Endothelial cell (in vitro differentiated cells): ENCODE data around the gene CSKMT. TPM values are rescaled to one million over a fixed set of nuclear protein-coding genes. Genes with fewer than 3 reads are reported as not detected.

ENCODE experiments used
- DNase-seq: peaks from one replicate; pipeline ENCODE4 v3.0.0; 2021; ENCODE audit warnings: low spot score
- H3K27ac Mint-ChIP-seq: one replicate; pipeline ENCODE4 v1.8.0; 2021; ENCODE audit warnings: mixed read lengths, inconsistent platforms; ENCODE audit not compliant: unreplicated experiment
- H3K27me3 Mint-ChIP-seq: one replicate; pipeline ENCODE4 v1.8.0; 2021; ENCODE audit warnings: mild to moderate bottlenecking, moderate library complexity, mixed read lengths, inconsistent platforms; ENCODE audit not compliant: unreplicated experiment
- H3K36me3 Mint-ChIP-seq: one replicate; pipeline ENCODE4 v1.8.0; 2021; ENCODE audit warnings: mild to moderate bottlenecking, low read depth, mixed read lengths, inconsistent platforms; ENCODE audit not compliant: unreplicated experiment
- H3K4me1 Mint-ChIP-seq: one replicate; pipeline ENCODE4 v1.8.0; 2021; ENCODE audit warnings: mild to moderate bottlenecking, mixed read lengths, inconsistent platforms; ENCODE audit not compliant: unreplicated experiment
- H3K4me3 Mint-ChIP-seq: one replicate; pipeline ENCODE4 v1.8.0; 2021; ENCODE audit warnings: mild to moderate bottlenecking, mixed read lengths, inconsistent platforms; ENCODE audit not compliant: unreplicated experiment
- H3K9me3 Mint-ChIP-seq: one replicate; pipeline ENCODE4 v1.8.0; 2021; ENCODE audit warnings: mixed read lengths, inconsistent platforms; ENCODE audit not compliant: unreplicated experiment
- CTCF ChIP-seq: fragments of 200-600 bp; sonication (generic); IDR thresholded peaks from one replicate; pipeline ENCODE4 v1.5.0; 2021; ENCODE audit warnings: antibody characterized with exemption; ENCODE audit not compliant: unreplicated experiment
- total RNA-seq: library from RNA; stranded (reverse); fragmentation: NEBNext Ultra II Directional; extraction: Animal tissue kit (Norgen Biotek cat#: 25700); gene quantifications from one replicate; pipeline ENCODE4 v1.2.1, GENCODE V29; 2021; ENCODE audit not compliant: unreplicated experiment

The CSKMT gene
- total RNA-seq, 1 donor from 2014 or later: 8.7 TPM

GRCh38 chr11:62656796-62657429 lies 8.2 kb upstream of the CSKMT start:
- Mint-ChIP-seq H3K4me1 (peaks cover 7% of the 10 kb centered on the region), H3K27me3 (peaks cover 8% of the 10 kb centered on the region), H3K4me3 (no peak overlapping the region), H3K36me3 (no peaks in the 10 kb centered on the region), H3K27ac (no peak overlapping the region), H3K9me3 (no peaks in the 10 kb centered on the region)
- TF ChIP-seq CTCF: no peak
- DNase-seq: no peak

GRCh38 chr11:62664405-62665074 lies 572 bp upstream of the CSKMT start:
- peak overlapping the region; percentile 97 for H3K4me3 Mint-ChIP-seq
- TF ChIP-seq CTCF: no peak
- H3K27me3 Mint-ChIP-seq: peaks cover 3% of the 10 kb centered on the region
- no peak for DNase-seq
- peaks cover 19% of the 10 kb centered on the region for H3K4me1 Mint-ChIP-seq
- H3K27ac Mint-ChIP-seq: peak overlapping the region; percentile 90
- H3K36me3 Mint-ChIP-seq: peaks cover 4% of the 10 kb centered on the region
- no peaks in the 10 kb centered on the region for H3K9me3 Mint-ChIP-seq

- peaks cover 4% of the 10 kb centered on the region for H3K36me3 Mint-ChIP-seq
- H3K4me3 Mint-ChIP-seq: peak overlapping the region; percentile 97
- peaks cover 21% of the 10 kb centered on the region for H3K4me1 Mint-ChIP-seq
- peak overlapping the region; percentile 90 for H3K27ac Mint-ChIP-seq
- DNase-seq: peak; percentile 52
- H3K9me3 Mint-ChIP-seq: no peaks in the 10 kb centered on the region
- no peak for TF ChIP-seq CTCF
- H3K27me3 Mint-ChIP-seq: peaks cover 3% of the 10 kb centered on the region
Observed at GRCh38 chr11:62665599-62666258, 617 bp downstream of the CSKMT start.

- Mint-ChIP-seq H3K27ac (no peak overlapping the region), H3K4me3 (peak overlapping the region; percentile 79), H3K9me3 (no peaks in the 10 kb centered on the region), H3K36me3 (peaks cover 7% of the 10 kb centered on the region), H3K27me3 (peaks cover 8% of the 10 kb centered on the region), H3K4me1 (peaks cover 27% of the 10 kb centered on the region)
- no peak for DNase-seq
- TF ChIP-seq CTCF: no peak
Observed at GRCh38 chr11:62666259-62666926, 1.3 kb downstream of the CSKMT start.
